ENCODE data around the gene JAZF1.

DNA sequence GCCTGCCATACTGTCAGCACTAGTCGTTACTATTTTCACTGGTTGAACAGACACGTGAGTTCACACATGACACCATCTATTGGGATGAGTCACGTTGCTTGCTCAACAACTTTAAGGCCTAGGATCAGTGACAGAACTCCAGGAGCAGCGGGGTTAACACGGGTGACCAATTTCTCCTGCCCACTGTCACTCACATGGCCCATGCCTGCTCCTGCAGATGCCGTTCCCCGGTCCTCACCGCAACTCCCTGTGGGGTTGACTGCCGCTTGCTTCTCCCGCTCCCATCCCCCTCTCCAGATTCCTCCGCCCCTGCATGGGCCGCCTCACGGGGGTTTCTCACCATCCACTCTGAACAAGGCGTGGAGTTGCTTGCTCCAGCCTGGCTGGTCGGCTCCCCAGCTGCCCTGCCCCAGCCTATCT, 312.5 kb downstream of the JAZF1 start:
- TF ChIP-seq RARB (CRISPR knock-in tag; IDR thresholded peaks at IDR 0.05) (no peak), ZNF8 (CRISPR knock-in tag; IDR thresholded peaks at IDR 0.05) (no peak), ZFP30 (CRISPR knock-in tag; IDR thresholded peaks at IDR 0.05) (no peak), TOX (CRISPR knock-in tag; IDR thresholded peaks at IDR 0.05; ENCODE audit: borderline replicate concordance) (no peak), CREB5 (CRISPR knock-in tag; IDR thresholded peaks at IDR 0.05; ENCODE audit: low read depth) (no peak), OSR1 (CRISPR knock-in tag; IDR thresholded peaks at IDR 0.05) (no peak), ZC3H10 (CRISPR knock-in tag; IDR thresholded peaks at IDR 0.05) (no peak), ARNTL (CRISPR knock-in tag; IDR thresholded peaks at IDR 0.05; ENCODE audit: borderline replicate concordance, low read depth) (no peak), PATZ1 (CRISPR knock-in tag; IDR thresholded peaks at IDR 0.05; ENCODE audit: borderline replicate concordance) (no peak), ZFP3 (CRISPR knock-in tag; IDR thresholded peaks at IDR 0.05) (no peak), BACH2 (CRISPR knock-in tag; IDR thresholded peaks at IDR 0.05; ENCODE audit: borderline replicate concordance) (no peak)
- TF ChIP-seq, protein P1, sequence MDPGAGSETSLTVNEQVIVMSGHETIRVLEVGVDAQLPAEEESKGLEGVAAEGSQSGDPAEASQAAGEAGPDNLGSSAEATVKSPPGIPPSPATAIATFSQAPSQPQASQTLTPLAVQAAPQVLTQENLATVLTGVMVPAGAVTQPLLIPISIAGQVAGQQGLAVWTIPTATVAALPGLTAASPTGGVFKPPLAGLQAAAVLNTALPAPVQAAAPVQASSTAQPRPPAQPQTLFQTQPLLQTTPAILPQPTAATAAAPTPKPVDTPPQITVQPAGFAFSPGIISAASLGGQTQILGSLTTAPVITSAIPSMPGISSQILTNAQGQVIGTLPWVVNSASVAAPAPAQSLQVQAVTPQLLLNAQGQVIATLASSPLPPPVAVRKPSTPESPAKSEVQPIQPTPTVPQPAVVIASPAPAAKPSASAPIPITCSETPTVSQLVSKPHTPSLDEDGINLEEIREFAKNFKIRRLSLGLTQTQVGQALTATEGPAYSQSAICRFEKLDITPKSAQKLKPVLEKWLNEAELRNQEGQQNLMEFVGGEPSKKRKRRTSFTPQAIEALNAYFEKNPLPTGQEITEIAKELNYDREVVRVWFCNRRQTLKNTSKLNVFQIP (CRISPR knock-in tag; IDR thresholded peaks at IDR 0.05; ENCODE audit: borderline replicate concordance, low read depth) = no peak
- TF ChIP-seq, protein P2, sequence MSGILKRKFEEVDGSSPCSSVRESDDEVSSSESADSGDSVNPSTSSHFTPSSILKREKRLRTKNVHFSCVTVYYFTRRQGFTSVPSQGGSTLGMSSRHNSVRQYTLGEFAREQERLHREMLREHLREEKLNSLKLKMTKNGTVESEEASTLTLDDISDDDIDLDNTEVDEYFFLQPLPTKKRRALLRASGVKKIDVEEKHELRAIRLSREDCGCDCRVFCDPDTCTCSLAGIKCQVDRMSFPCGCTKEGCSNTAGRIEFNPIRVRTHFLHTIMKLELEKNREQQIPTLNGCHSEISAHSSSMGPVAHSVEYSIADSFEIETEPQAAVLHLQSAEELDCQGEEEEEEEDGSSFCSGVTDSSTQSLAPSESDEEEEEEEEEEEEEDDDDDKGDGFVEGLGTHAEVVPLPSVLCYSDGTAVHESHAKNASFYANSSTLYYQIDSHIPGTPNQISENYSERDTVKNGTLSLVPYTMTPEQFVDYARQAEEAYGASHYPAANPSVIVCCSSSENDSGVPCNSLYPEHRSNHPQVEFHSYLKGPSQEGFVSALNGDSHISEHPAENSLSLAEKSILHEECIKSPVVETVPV (CRISPR knock-in tag; IDR thresholded peaks at IDR 0.05) = no peak
